Naive thymus-derived CD4-positive, alpha-beta T cell (primary cell): ENCODE measurements around the gene EXOSC3. TPM values are rescaled to one million over a fixed set of nuclear protein-coding genes. Genes with fewer than 3 reads are reported as not detected.
"Not testable (repeated sequence)": the region's sequence is repeated elsewhere in the genome, so short reads cannot be mapped to it uniquely, and the experiment has no call there.

Experiments
- ATAC-seq: fragments of 150-1000 bp; cut with Tn5 transposase; 2 replicates; pipeline ENCODE4 v1.10.0; 2021; ENCODE audit warnings: mild to moderate bottlenecking, moderate library complexity
- CTCF ChIA-PET: fragments of 350-600 bp; sonication (Branson Sonifier 250); formaldehyde crosslinking; loops from one replicate; lab custom pipeline; 2021; ENCODE audit warnings: antibody characterized with exemption; lab: Charles Lee
- POLR2A ChIA-PET: fragments of 350-600 bp; sonication (Branson Sonifier 250); formaldehyde crosslinking; loops from one replicate; lab custom pipeline; 2021; ENCODE audit warnings: antibody characterized with exemption, inconsistent platforms; lab: Charles Lee
- DNase-seq, 9 donors: peaks; one replicate each; pipeline versions ENCODE4 v3.0.0 to v3.0.0-alpha.2; 2020 to 2022; ENCODE audit warnings: mixed read lengths in 1 of 9
- H3K27ac ChIP-seq: one replicate; pipeline ENCODE4 v1.7.0; 2013; ENCODE audit warnings: mild to moderate bottlenecking, low read depth, low read length, moderate library complexity
- H3K27me3 ChIP-seq, 2 donors: one replicate each; pipeline ENCODE4 v1.7.0; 2013; ENCODE audit warnings: low read length in 2 of 2, mild to moderate bottlenecking in 2 of 2, moderate library complexity in 2 of 2; ENCODE audit not compliant: control insufficient read depth in 2 of 2, insufficient read depth in 2 of 2
- H3K36me3 ChIP-seq, 3 experiments: 1 replicate in 2 of 3; 2 replicates in 1 of 3; pipeline ENCODE4 v1.7.0; 2013; ENCODE audit warnings: low read length in 3 of 3, mild to moderate bottlenecking in 3 of 3, moderate library complexity in 1 of 3; ENCODE audit not compliant: insufficient read depth in 3 of 3, control insufficient read depth in 2 of 3
- H3K4me1 ChIP-seq, 2 donors: one replicate each; pipeline ENCODE4 v1.7.0; 2013; ENCODE audit warnings: low read length in 2 of 2, mild to moderate bottlenecking in 2 of 2, moderate library complexity in 1 of 2; ENCODE audit not compliant: control insufficient read depth in 2 of 2, insufficient read depth in 2 of 2
- H3K4me3 ChIP-seq: 2 replicates; pipeline ENCODE4 v1.7.0; 2013; ENCODE audit warnings: mild to moderate bottlenecking, low read length
- H3K9me3 ChIP-seq, 3 experiments: 1 replicate in 2 of 3; 2 replicates in 1 of 3; pipeline ENCODE4 v1.7.0; 2013; ENCODE audit warnings: low read length in 3 of 3; ENCODE audit not compliant: control insufficient read depth in 2 of 3
- H3K27ac Mint-ChIP-seq, 9 donors: one replicate each; pipeline ENCODE4 v1.8.0; 2020 to 2022; ENCODE audit warnings: mixed read lengths in 9 of 9, mild to moderate bottlenecking in 8 of 9, moderate library complexity in 5 of 9, inconsistent platforms in 2 of 9
- H3K27me3 Mint-ChIP-seq, 5 donors: one replicate each; pipeline ENCODE4 v1.8.0; 2021 to 2022; ENCODE audit warnings: mixed read lengths in 5 of 5, mild to moderate bottlenecking in 1 of 5
- H3K36me3 Mint-ChIP-seq, 5 donors: one replicate each; pipeline ENCODE4 v1.8.0; 2020 to 2022; ENCODE audit warnings: mixed read lengths in 5 of 5, mild to moderate bottlenecking in 3 of 5, inconsistent platforms in 1 of 5
- H3K4me1 Mint-ChIP-seq, 7 donors: one replicate each; pipeline ENCODE4 v1.8.0; 2020 to 2022; ENCODE audit warnings: mixed read lengths in 7 of 7, mild to moderate bottlenecking in 3 of 7, inconsistent platforms in 1 of 7
- H3K4me3 Mint-ChIP-seq, 10 donors: one replicate each; pipeline ENCODE4 v1.8.0; 2020 to 2022; ENCODE audit warnings: mild to moderate bottlenecking in 10 of 10, mixed read lengths in 10 of 10, moderate library complexity in 6 of 10, inconsistent platforms in 2 of 10
- H3K9me3 Mint-ChIP-seq, 11 donors: one replicate each; pipeline ENCODE4 v1.8.0; 2020 to 2022; ENCODE audit warnings: mixed read lengths in 11 of 11, mild to moderate bottlenecking in 4 of 11, inconsistent platforms in 1 of 11, moderate library complexity in 1 of 11
- intact Hi-C, 2 donors: fragments of 100-400 bp; cut with micrococcal nuclease; formaldehyde crosslinking; loops; one replicate each; pipeline ENCODE4 v1.15.1; 2023
- polyA plus RNA-seq, 2 donors: library from polyadenylated mRNA; unstranded; fragments of 300-500 nt; fragmentation: Illumina TruSeq; gene quantifications; one replicate each; pipeline ENCODE4 v1.2.3, GENCODE V29; 2021
- total RNA-seq, 6 experiments: library from RNA in 5 of 6; stranded (reverse) in 5 of 6; gene quantifications; 1 replicate in 5 of 6; 2 replicates in 1 of 6; pipeline ENCODE4 v1.2.3 and lab custom pipeline; 2021 to 2026

EXOSC3 gene
- total and polyA plus RNA-seq, 7 experiments from 2014 or later = 17.2 to 66.1 (median 39.7) TPM

DNA sequence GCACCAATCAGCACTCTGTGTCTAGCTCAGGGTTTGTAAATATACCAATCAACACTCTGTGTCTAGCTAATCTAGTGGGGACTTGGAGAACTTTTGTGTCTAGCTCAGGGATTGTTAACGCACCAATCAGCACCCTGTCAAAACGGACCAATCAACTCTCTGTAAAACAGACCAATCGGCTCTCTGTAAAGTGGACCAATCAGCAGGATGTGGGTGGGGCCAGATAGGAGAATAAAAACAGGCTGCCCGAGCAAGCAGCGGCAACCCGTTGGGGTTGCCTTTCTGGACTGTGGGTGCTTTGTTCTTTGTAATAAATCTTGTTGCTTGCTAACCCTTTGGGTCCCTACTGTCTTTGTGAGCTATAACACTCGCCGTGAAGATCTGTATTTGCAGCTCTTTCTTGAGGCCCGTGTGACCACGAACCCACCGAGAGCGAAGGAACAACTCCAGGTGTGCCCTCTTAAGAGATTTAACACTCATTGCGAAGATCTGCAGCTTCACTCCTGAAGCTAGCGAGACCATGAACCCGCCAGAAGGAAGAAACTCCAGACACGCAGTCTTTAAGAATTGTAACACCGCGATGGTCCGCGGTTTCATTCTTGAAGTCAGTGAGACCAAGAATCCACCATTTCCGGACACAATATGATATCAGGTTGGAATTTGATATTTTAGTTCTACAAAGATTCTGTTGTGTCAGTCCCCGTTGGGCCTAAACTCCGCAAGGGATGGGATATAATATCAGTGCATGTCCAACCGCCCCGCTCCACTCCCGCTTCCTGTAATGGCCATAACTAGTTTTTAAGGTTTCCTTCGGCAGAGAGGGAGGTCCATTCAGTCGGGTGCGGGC is 32.0 kb downstream of the EXOSC3 start:
- Histone ChIP-seq H3K4me3 (peak overlapping the region; percentile 92), H3K36me3 (no peaks in the 10 kb centered on the region), H3K27ac (peak overlapping the region; percentile 87), H3K9me3 (no peaks in the 10 kb centered on the region), H3K4me1 (peaks cover 9 to 11% of the 10 kb centered on the region in 2 donors), H3K27me3 (no peaks in the 10 kb centered on the region)
- intact Hi-C loops = loop anchor here (1.0 to 5.0 kb wide), 9 partner anchors 32 to 314 kb away; partner anchors contain the start of genes DCAF10 (in 2 of the 2), EXOSC3 (in 2 of the 2), POLR1E (in 2 of the 2) and TOMM5 (in 2 of the 2)
- CTCF ChIA-PET = interaction anchor here (1.1 to 1.2 kb wide), 2 partner anchors 50 to 153 kb away, joined by 3 to 4 read pairs; no protein-coding TSS in a partner anchor
- H3K9me3 Mint-ChIP-seq = no peaks in the 10 kb centered on the region
- ATAC-seq (no peak), DNase-seq (no peak)
- H3K4me3 Mint-ChIP-seq = peak overlapping the region; percentile 87 to 98 (median 96)
- peak overlapping the region; percentile 68 to 95 (median 92) for H3K27ac Mint-ChIP-seq
- H3K27me3 Mint-ChIP-seq = no peaks in the 10 kb centered on the region
- POLR2A ChIA-PET = interaction anchor here (0.7 to 3.4 kb wide), 4 partner anchors 14 to 45 kb away, joined by 3 to 14 read pairs (median 4); partner anchors contain the start of gene EXOSC3
- peaks cover 0 to 4% (median 0%) of the 10 kb centered on the region in 5 donors for H3K36me3 Mint-ChIP-seq
- H3K4me1 Mint-ChIP-seq = peaks cover 24 to 52% (median 32%) of the 10 kb centered on the region in 7 donors

- not testable (repeated sequence) for DNase-seq, H3K27ac ChIP-seq, H3K36me3 Mint-ChIP-seq, H3K4me3 ChIP-seq, H3K27me3 Mint-ChIP-seq, H3K27me3 ChIP-seq, H3K36me3 ChIP-seq, ATAC-seq, H3K9me3 Mint-ChIP-seq, H3K9me3 ChIP-seq
- intact Hi-C loops = loop anchor here (5.0 kb wide), 3 partner anchors 160 to 315 kb away; partner anchors contain the start of genes POLR1E (in 1 of the 2), SHB (in 1 of the 2) and TOMM5 (in 1 of the 2)
- Mint-ChIP-seq H3K4me3 (peak overlapping the region in 2 of 10 donors; percentile 87), H3K27ac (peak overlapping the region in 3 of 9 donors; percentile 82 to 94 (median 92)), H3K4me1 (peaks cover 23 to 45% (median 32%) of the 10 kb centered on the region in 7 donors)
- POLR2A ChIA-PET = interaction anchor here (3.4 kb wide), 1 partner anchor 32 kb away, joined by 14 read pairs; the partner anchor contains the start of gene EXOSC3
- H3K4me1 ChIP-seq = peaks cover 9 to 11% of the 10 kb centered on the region in 2 donors
- CTCF ChIA-PET = interaction anchor here (0.6 to 1.2 kb wide), 3 partner anchors 51 to 330 kb away, joined by 3 to 4 read pairs (median 4); partner anchors contain the start of gene GRHPR
Measured at GRCh38 chr9:37752112-37752511, 32.8 kb downstream of the EXOSC3 start.

GRCh38 chr9:37751704-37752103 is 33.2 kb downstream of the EXOSC3 start:
- not testable (repeated sequence) for H3K27me3 Mint-ChIP-seq, DNase-seq

GRCh38 chr9:37751186-37751585 is 33.7 kb downstream of the EXOSC3 start:
- H3K27me3 Mint-ChIP-seq = no peaks in the 10 kb centered on the region
- peaks cover 0 to 3% (median 0%) of the 10 kb centered on the region in 5 donors for H3K36me3 Mint-ChIP-seq
- Histone ChIP-seq H3K36me3 (no peaks in the 10 kb centered on the region), H3K4me1 (peaks cover 9 to 11% of the 10 kb centered on the region in 2 donors), H3K27ac (no peak overlapping the region), H3K4me3 (no peak overlapping the region), H3K9me3 (no peaks in the 10 kb centered on the region), H3K27me3 (no peaks in the 10 kb centered on the region)
- POLR2A ChIA-PET = interaction anchor here (1.0 kb wide), 1 partner anchor 49 kb away, joined by 3 read pairs; no protein-coding TSS in a partner anchor
- H3K4me3 Mint-ChIP-seq = peak overlapping the region in 6 of 10 donors; percentile 4 to 68 (median 19)
- H3K4me1 Mint-ChIP-seq = peaks cover 21 to 40% (median 33%) of the 10 kb centered on the region in 7 donors
- H3K27ac Mint-ChIP-seq = peak overlapping the region in 7 of 9 donors; percentile 20 to 78 (median 43)
- CTCF ChIA-PET = no interaction called here
- DNase-seq (no peak), ATAC-seq (no peak)
- intact Hi-C loops = loop anchor here (5.0 kb wide), 3 partner anchors 159 to 316 kb away; partner anchors contain the start of genes POLR1E (in 1 of the 2), SHB (in 1 of the 2) and TOMM5 (in 1 of the 2)
- no peaks in the 10 kb centered on the region for H3K9me3 Mint-ChIP-seq

More at GRCh38 chr9:37751704-37752103, 33.2 kb downstream of the EXOSC3 start:
- H3K36me3 ChIP-seq, H3K4me3 Mint-ChIP-seq, H3K27me3 ChIP-seq, ATAC-seq, H3K36me3 Mint-ChIP-seq, H3K27ac ChIP-seq, H3K4me3 ChIP-seq, H3K27ac Mint-ChIP-seq, H3K9me3 ChIP-seq, H3K9me3 Mint-ChIP-seq: not testable (repeated sequence)
- ChIA-PET POLR2A (interaction anchor here (1.0 kb wide), 1 partner anchor 49 kb away, joined by 3 read pairs; no protein-coding TSS in a partner anchor), CTCF (interaction anchor here (0.6 to 1.2 kb wide), 2 partner anchors 51 to 329 kb away, joined by 3 to 4 read pairs; partner anchors contain the start of gene GRHPR)
- intact Hi-C loops = loop anchor here (5.0 kb wide), 3 partner anchors 159 to 316 kb away; partner anchors contain the start of genes POLR1E (in 1 of the 2), SHB (in 1 of the 2) and TOMM5 (in 1 of the 2)
- H3K4me1 Mint-ChIP-seq = peaks cover 23 to 43% (median 35%) of the 10 kb centered on the region in 7 donors
- peaks cover 9 to 11% of the 10 kb centered on the region in 2 donors for H3K4me1 ChIP-seq

GRCh38 chr9:37749129-37749528 is 35.7 kb downstream of the EXOSC3 start:
- Mint-ChIP-seq H3K9me3 (no peaks in the 10 kb centered on the region), H3K4me3 (no peak overlapping the region), H3K27me3 (no peaks in the 10 kb centered on the region), H3K36me3 (peaks cover 0 to 3% (median 0%) of the 10 kb centered on the region in 5 donors), H3K4me1 (peaks cover 4 to 21% (median 15%) of the 10 kb centered on the region in 7 donors), H3K27ac (no peak overlapping the region)
- no peaks in the 10 kb centered on the region for H3K9me3 ChIP-seq
- DNase-seq (no peak), ATAC-seq (no peak)
- H3K4me1 ChIP-seq = peaks cover under 1 to 6% of the 10 kb centered on the region in 2 donors
- intact Hi-C loops = loop anchor here in 1 of 2 donors (10.0 kb wide), 1 partner anchor 316 kb away; the partner anchor contains the start of gene SHB
- ChIA-PET CTCF (interaction anchor here (1.0 to 1.7 kb wide), 2 partner anchors 11 to 173 kb away, joined by 3 to 4 read pairs; no protein-coding TSS in a partner anchor), POLR2A (interaction anchor here (0.7 kb wide), 1 partner anchor 15 kb away, joined by 3 read pairs; no protein-coding TSS in a partner anchor)
- no peaks in the 10 kb centered on the region for H3K36me3 ChIP-seq
- no peaks in the 10 kb centered on the region for H3K27me3 ChIP-seq
- no peak overlapping the region for H3K27ac ChIP-seq
- H3K4me3 ChIP-seq = no peak overlapping the region
